ENCODE measurements around the gene DYNLT1.

GRCh38 chr6:158655569-158656450, 11.3 kb upstream of the DYNLT1 start:
- TF ChIP-seq CHD4 (IDR thresholded peaks at IDR 0.05; ENCODE audit: borderline replicate concordance) = no peak
- no peak for TF ChIP-seq REST (IDR thresholded peaks at IDR 0.05)
- TF ChIP-seq BHLHE40 (IDR thresholded peaks at IDR 0.05; ENCODE audit: low read depth, low read length) = no peak

All from A549 (cell line).